Testis (tissue), 2 donors: ENCODE results near the gene SELENOP.

Source experiments
- CTCF ChIP-seq, 3 experiments: fragments of 450-650 bp in 2 of 3; fragments of 200-600 bp in 1 of 3; sonication (generic) in 1 of 3; IDR thresholded peaks; one replicate each; pipeline ENCODE4 v1.5.1; 2016 to 2019; ENCODE audit warnings: antibody characterized with exemption in 3 of 3, mild to moderate bottlenecking in 2 of 3, moderate library complexity in 1 of 3
- POLR2A ChIP-seq: fragments of 450-650 bp; IDR thresholded peaks from one replicate; pipeline ENCODE4 v1.6.1; 2017; ENCODE audit warnings: antibody characterized with exemption, mild to moderate bottlenecking, moderate library complexity

GRCh38 chr5:42751044-42751443 is 60.6 kb downstream of the SELENOP start:
- no peak for TF ChIP-seq CTCF (IDR thresholded peaks at IDR 0.05)
- no peak for TF ChIP-seq POLR2A
